GM04503 (cell line): Measurements from ENCODE around the gene ADARB2.
"Not testable (repeated sequence)": the region's sequence is repeated elsewhere in the genome, so short reads cannot be mapped to it uniquely, and the experiment has no call there.

Source experiments
- DNase-seq: peaks from one replicate; pipeline ENCODE4 v3.0.0-alpha.2; 2012; ENCODE audit warnings: low read depth

Gene ADARB2

GRCh38 chr10:1352296-1352695 lies 385.0 kb downstream of the ADARB2 start:
- not testable (repeated sequence) for DNase-seq

- no peak for DNase-seq
Observed at GRCh38 chr10:1348773-1349050, 388.6 kb downstream of the ADARB2 start.

GRCh38 chr10:1347962-1348772 lies 389.2 kb downstream of the ADARB2 start:
- no peak for DNase-seq

- no peak for DNase-seq
Observed at GRCh38 chr10:1347525-1347924, 389.8 kb downstream of the ADARB2 start.

- DNase-seq: no peak
Observed at GRCh38 chr10:1346201-1346600, 391.1 kb downstream of the ADARB2 start.

- DNase-seq: no peak
Observed at GRCh38 chr10:1345368-1345767, 392.0 kb downstream of the ADARB2 start.

GRCh38 chr10:1344846-1345245 lies 392.5 kb downstream of the ADARB2 start:
- DNase-seq: no peak

- no peak for DNase-seq
Observed at GRCh38 chr10:1344408-1344807, 392.9 kb downstream of the ADARB2 start.

- DNase-seq: no peak
Observed at GRCh38 chr10:1343176-1343575, 394.1 kb downstream of the ADARB2 start.

- not testable (repeated sequence) for DNase-seq
Observed at GRCh38 chr10:1341052-1341451, 396.3 kb downstream of the ADARB2 start.

- DNase-seq: no peak
Observed at GRCh38 chr10:1339396-1339795, 397.9 kb downstream of the ADARB2 start.

- DNase-seq: no peak
Observed at GRCh38 chr10:1335642-1336041, 401.7 kb downstream of the ADARB2 start.

- no peak for DNase-seq
Observed at GRCh38 chr10:1333981-1334380, 403.3 kb downstream of the ADARB2 start.

- DNase-seq: no peak
Observed at GRCh38 chr10:1331560-1331959, 405.8 kb downstream of the ADARB2 start.

GRCh38 chr10:1329622-1330021 lies 407.7 kb downstream of the ADARB2 start:
- no peak for DNase-seq

- no peak for DNase-seq
Observed at GRCh38 chr10:1328981-1329614, 408.2 kb downstream of the ADARB2 start.

- DNase-seq: no peak
Observed at GRCh38 chr10:1328161-1328823, 409.0 kb downstream of the ADARB2 start.

- DNase-seq: no peak
Observed at GRCh38 chr10:1327759-1328158, 409.6 kb downstream of the ADARB2 start.

GRCh38 chr10:1326514-1326913 lies 410.8 kb downstream of the ADARB2 start:
- DNase-seq: not testable (repeated sequence)

- DNase-seq: no peak
Observed at GRCh38 chr10:1324903-1325302, 412.4 kb downstream of the ADARB2 start.

GRCh38 chr10:1323951-1324350 lies 413.4 kb downstream of the ADARB2 start:
- no peak for DNase-seq

GRCh38 chr10:1320739-1321320 lies 416.5 kb downstream of the ADARB2 start:
- no peak for DNase-seq

- DNase-seq: no peak
Observed at GRCh38 chr10:1316809-1317143, 420.5 kb downstream of the ADARB2 start.
